B cell (primary cell): ENCODE data around the gene SNTG2. TPM values are rescaled to one million over a fixed set of nuclear protein-coding genes. Genes with fewer than 3 reads are reported as not detected.

Experiments used
- ATAC-seq: fragments of 200-7000 bp; cut with Tn5 transposase; one replicate; pipeline ENCODE4 v1.10.0; 2021; ENCODE audit warnings: low read depth, mild to moderate bottlenecking, moderate number of reproducible peaks, moderate library complexity
- CTCF ChIA-PET: fragments of 350-600 bp; sonication (Branson Sonifier 250); formaldehyde crosslinking; loops from one replicate; lab custom pipeline; 2021; ENCODE audit warnings: antibody characterized with exemption, inconsistent platforms; lab: Charles Lee
- POLR2A ChIA-PET: fragments of 350-600 bp; sonication (Branson Sonifier 250); formaldehyde crosslinking; loops from one replicate; lab custom pipeline; 2021; ENCODE audit warnings: antibody characterized with exemption; lab: Charles Lee
- DNase-seq: peaks from one replicate; pipeline ENCODE4 v3.0.0; 2013
- H2AFZ ChIP-seq: 2 replicates; pipeline ENCODE4 v1.6.1; 2012; ENCODE audit warnings: mild to moderate bottlenecking, low read depth, low read length; ENCODE audit not compliant: insufficient read depth, poor library complexity, severe bottlenecking
- H3K27ac ChIP-seq, 2 donors: 1 replicate in 1 of 2; 2 replicates in 1 of 2; pipeline ENCODE4 v1.5.1; 2012 to 2013; ENCODE audit warnings: low read length in 2 of 2, mild to moderate bottlenecking in 2 of 2, moderate library complexity in 1 of 2
- H3K27me3 ChIP-seq, 4 experiments: fragments of 200-600 bp in 1 of 4; sonication (generic) in 1 of 4; replicated peaks in 1 of 4; 1 replicate in 2 of 4; 2 replicates in 2 of 4; pipeline versions ENCODE4 v1.6.1 to v1.7.0; 2013 to 2016; ENCODE audit warnings: low read length in 3 of 4, mild to moderate bottlenecking in 2 of 4, mixed read lengths in 1 of 4, moderate library complexity in 1 of 4; ENCODE audit not compliant: insufficient read depth in 4 of 4, control insufficient read depth in 3 of 4; ENCODE audit errors: control extremely low read depth in 1 of 4
- H3K36me3 ChIP-seq, 2 experiments: replicated peaks in 1 of 2; 1 replicate in 1 of 2; 2 replicates in 1 of 2; pipeline versions ENCODE4 v1.6.1 to v1.7.1; 2013; ENCODE audit warnings: low read length in 1 of 2; ENCODE audit not compliant: insufficient read depth in 2 of 2, control insufficient read depth in 1 of 2; ENCODE audit errors: control extremely low read depth in 1 of 2, extremely low read depth in 1 of 2
- H3K4me1 ChIP-seq, 2 donors: fragments of 200-600 bp in 1 of 2; sonication (generic) in 1 of 2; 1 replicate in 1 of 2; 2 replicates in 1 of 2; pipeline versions ENCODE4 v1.5.1 to v1.6.1; 2013 to 2017; ENCODE audit warnings: low read length in 2 of 2; ENCODE audit not compliant: control insufficient read depth in 2 of 2, insufficient read depth in 2 of 2
- H3K4me2 ChIP-seq: replicated peaks from 2 replicates; pipeline ENCODE3; 2012; ENCODE audit warnings: mild to moderate bottlenecking, low read depth, low read length; ENCODE audit not compliant: poor library complexity, severe bottlenecking
- H3K4me3 ChIP-seq, 5 experiments: fragments of 200-600 bp in 1 of 5; sonication (generic) in 1 of 5; 1 replicate in 3 of 5; 2 replicates in 2 of 5; pipeline versions ENCODE4 v1.5.1 to v1.7.0; 2011 to 2016; ENCODE audit warnings: low read length in 4 of 5, mild to moderate bottlenecking in 4 of 5, low read depth in 2 of 5, control low read depth in 1 of 5, moderate library complexity in 1 of 5; ENCODE audit not compliant: insufficient read depth in 1 of 5; ENCODE audit errors: control extremely low read depth in 1 of 5, extremely low read depth in 1 of 5
- H3K79me2 ChIP-seq: fragments of 200-600 bp; sonication (generic); one replicate; pipeline ENCODE4 v1.6.0; 2016; ENCODE audit warnings: low read length; ENCODE audit not compliant: control insufficient read depth, insufficient read depth
- H3K9ac ChIP-seq: fragments of 200-600 bp; sonication (generic); 2 replicates; pipeline ENCODE4 v1.6.1; 2017; ENCODE audit warnings: mild to moderate bottlenecking, low read length, moderate library complexity
- H3K9me3 ChIP-seq, 3 donors: one replicate each; pipeline versions ENCODE4 v1.6.1 to v1.7.1; 2013; ENCODE audit warnings: low read length in 2 of 3; ENCODE audit not compliant: control insufficient read depth in 2 of 3, insufficient read depth in 1 of 3; ENCODE audit errors: control extremely low read depth in 1 of 3
- H4K20me1 ChIP-seq: 2 replicates; pipeline ENCODE4 v1.6.0; 2012; ENCODE audit warnings: mild to moderate bottlenecking, low read length; ENCODE audit not compliant: insufficient read depth, control insufficient read depth, poor library complexity, severe bottlenecking
- H3K27ac Mint-ChIP-seq: one replicate; pipeline ENCODE4 v1.8.0; 2021; ENCODE audit warnings: mixed read lengths
- H3K27me3 Mint-ChIP-seq: one replicate; pipeline ENCODE4 v1.8.0; 2021; ENCODE audit warnings: mixed read lengths
- H3K4me1 Mint-ChIP-seq: one replicate; pipeline ENCODE4 v1.8.0; 2021; ENCODE audit warnings: mixed read lengths
- H3K4me3 Mint-ChIP-seq: one replicate; pipeline ENCODE4 v1.8.0; 2021; ENCODE audit warnings: mixed read lengths
- H3K9me3 Mint-ChIP-seq: one replicate; pipeline ENCODE4 v1.8.0; 2022; ENCODE audit warnings: mixed read lengths; ENCODE audit not compliant: insufficient read depth
- EZH2 ChIP-seq: IDR thresholded peaks from 2 replicates; pipeline ENCODE4 v1.6.1; 2012; ENCODE audit warnings: borderline replicate concordance, low read depth, mild to moderate bottlenecking, moderate library complexity, low read length; ENCODE audit not compliant: insufficient read depth, poor library complexity, severe bottlenecking
- WGBS: methylation state at CpG from one replicate; pipeline ENCODE4 v1.1.5; 2013; ENCODE audit warnings: missing lambda C conversion rate; ENCODE audit not compliant: insufficient coverage; 5-methylcytosine and 5-hydroxymethylcytosine counted together
- intact Hi-C: fragments of 100-400 bp; cut with micrococcal nuclease; formaldehyde crosslinking; loops from one replicate; pipeline ENCODE4 v1.10.0; 2022
- polyA plus RNA-seq: library from polyadenylated mRNA; depleted of rRNA; stranded (reverse); fragments of >200 nt; gene quantifications from 2 replicates; pipeline ENCODE4 v1.2.3, GENCODE V29; 2012
- total RNA-seq, 2 donors: library from RNA; stranded (reverse); fragments of 120-200 nt in 1 of 2; gene quantifications; 1 replicate in 1 of 2; 2 replicates in 1 of 2; pipeline versions ENCODE4 v1.2.3 to v1.2.4, GENCODE V29; 2013 to 2022
- TF ChIP-seq, protein P1 (sequence below): fragments of 200-600 bp; IDR thresholded peaks from one replicate; pipeline ENCODE4 v1.8.0; 2022; ENCODE audit warnings: antibody characterized with exemption, mild to moderate bottlenecking

Gene SNTG2
- total and polyA plus RNA-seq, 2 donors (not counting 1 experiment from before 2014, with no cell fraction given) = 2.1 to 2.4 TPM

DNA sequence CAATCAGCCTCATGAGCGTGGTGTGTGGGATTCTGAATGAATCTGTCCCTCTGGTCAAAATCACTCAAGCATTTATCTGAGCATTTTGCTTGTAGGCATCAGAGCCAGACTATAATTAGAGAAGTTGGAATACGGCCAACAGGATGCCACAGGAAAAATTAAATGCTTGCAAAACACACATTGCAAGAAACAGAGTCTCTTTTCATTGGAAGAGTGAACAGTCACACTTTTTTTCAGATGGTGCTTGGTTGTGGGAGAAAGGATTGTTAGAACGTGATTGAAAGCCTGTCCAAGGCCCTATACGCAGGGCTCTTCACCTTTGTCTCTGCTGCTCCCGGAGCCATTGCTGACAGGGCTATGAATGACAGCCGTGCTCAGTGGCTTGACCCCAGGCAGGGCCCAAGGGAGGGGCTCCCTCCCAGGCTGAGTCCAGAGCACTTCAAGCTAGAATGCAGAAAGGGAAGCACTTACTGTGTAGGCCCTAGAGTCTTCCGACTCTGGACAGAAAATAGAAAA, 59.8 kb downstream of the SNTG2 start:
- ATAC-seq (no peak), DNase-seq (no peak)
- H3K9me3 Mint-ChIP-seq = no peaks in the 10 kb centered on the region
- intact Hi-C loops = no loop called here
- POLR2A ChIA-PET = no interaction called here
- H3K4me3 Mint-ChIP-seq = peak overlapping the region; percentile 37
- TF ChIP-seq, protein P1, sequence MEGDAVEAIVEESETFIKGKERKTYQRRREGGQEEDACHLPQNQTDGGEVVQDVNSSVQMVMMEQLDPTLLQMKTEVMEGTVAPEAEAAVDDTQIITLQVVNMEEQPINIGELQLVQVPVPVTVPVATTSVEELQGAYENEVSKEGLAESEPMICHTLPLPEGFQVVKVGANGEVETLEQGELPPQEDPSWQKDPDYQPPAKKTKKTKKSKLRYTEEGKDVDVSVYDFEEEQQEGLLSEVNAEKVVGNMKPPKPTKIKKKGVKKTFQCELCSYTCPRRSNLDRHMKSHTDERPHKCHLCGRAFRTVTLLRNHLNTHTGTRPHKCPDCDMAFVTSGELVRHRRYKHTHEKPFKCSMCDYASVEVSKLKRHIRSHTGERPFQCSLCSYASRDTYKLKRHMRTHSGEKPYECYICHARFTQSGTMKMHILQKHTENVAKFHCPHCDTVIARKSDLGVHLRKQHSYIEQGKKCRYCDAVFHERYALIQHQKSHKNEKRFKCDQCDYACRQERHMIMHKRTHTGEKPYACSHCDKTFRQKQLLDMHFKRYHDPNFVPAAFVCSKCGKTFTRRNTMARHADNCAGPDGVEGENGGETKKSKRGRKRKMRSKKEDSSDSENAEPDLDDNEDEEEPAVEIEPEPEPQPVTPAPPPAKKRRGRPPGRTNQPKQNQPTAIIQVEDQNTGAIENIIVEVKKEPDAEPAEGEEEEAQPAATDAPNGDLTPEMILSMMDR = no peak
- TF ChIP-seq EZH2 = no peak
- peaks cover 18% of the 10 kb centered on the region for H3K27me3 Mint-ChIP-seq
- no peak overlapping the region for H2AFZ ChIP-seq
- no peak overlapping the region for H3K4me3 ChIP-seq
- WGBS = 6% methylated on average over 6 of the region's 7 CpGs
- H4K20me1 ChIP-seq = no peaks in the 10 kb centered on the region
- no peaks in the 10 kb centered on the region for H3K79me2 ChIP-seq
- H3K4me2 ChIP-seq = peak overlapping the region; percentile 17
- H3K4me1 ChIP-seq = peaks cover 0 to 11% of the 10 kb centered on the region in 2 donors
- no peaks in the 10 kb centered on the region for H3K9me3 ChIP-seq
- H3K36me3 ChIP-seq = no peaks in the 10 kb centered on the region
- H3K9ac ChIP-seq = no peak overlapping the region
- no peak overlapping the region for H3K27ac ChIP-seq
- peaks cover 8% of the 10 kb centered on the region for H3K4me1 Mint-ChIP-seq
- CTCF ChIA-PET = no interaction called here
- no peak overlapping the region for H3K27ac Mint-ChIP-seq
- H3K27me3 ChIP-seq = no peaks in the 10 kb centered on the region

DNA sequence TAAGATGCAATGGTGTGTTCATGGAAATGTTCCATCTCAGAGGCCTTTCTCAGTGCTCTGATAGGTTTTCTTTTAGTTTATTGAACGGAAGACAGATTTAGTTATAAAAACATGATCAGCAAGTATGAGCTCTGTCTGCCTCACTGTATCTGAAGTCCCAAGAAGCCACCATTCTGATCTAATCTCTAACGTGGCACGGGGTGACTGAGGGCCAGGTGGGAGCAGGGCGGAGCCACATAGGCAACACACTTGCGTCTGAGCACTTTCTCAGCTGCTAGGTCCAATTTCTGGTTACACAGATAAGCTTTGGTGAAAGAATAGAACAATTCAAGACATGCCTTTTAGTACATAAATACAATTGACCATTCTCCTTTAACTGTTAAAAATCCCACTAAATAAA, 60.4 kb downstream of the SNTG2 start:
- H3K9me3 ChIP-seq = no peaks in the 10 kb centered on the region
- DNase-seq = no peak
- no peaks in the 10 kb centered on the region for H3K27me3 ChIP-seq
- Mint-ChIP-seq H3K9me3 (no peaks in the 10 kb centered on the region), H3K27ac (no peak overlapping the region), H3K27me3 (peaks cover 18% of the 10 kb centered on the region), H3K4me3 (peak overlapping the region; percentile 37), H3K4me1 (peaks cover 8% of the 10 kb centered on the region)
- ATAC-seq = no peak
- H3K4me1 ChIP-seq = peaks cover 0 to 11% of the 10 kb centered on the region in 2 donors
- intact Hi-C loops = no loop called here
- H3K27ac ChIP-seq = no peak overlapping the region
- H3K36me3 ChIP-seq = no peaks in the 10 kb centered on the region
- H3K4me2 ChIP-seq = peak overlapping the region; percentile 17
- no peak overlapping the region for H3K4me3 ChIP-seq
- ChIA-PET POLR2A (no interaction called here), CTCF (no interaction called here)
- no peaks in the 10 kb centered on the region for H3K79me2 ChIP-seq
- H4K20me1 ChIP-seq = no peaks in the 10 kb centered on the region
- 80% methylated on average over 1 of the region's 5 CpGs for WGBS
- no peak overlapping the region for H2AFZ ChIP-seq
- no peak for TF ChIP-seq EZH2
- TF ChIP-seq, protein P1 = no peak
- H3K9ac ChIP-seq = no peak overlapping the region
